Fibroblast of skin of right quadriceps (primary cell): ENCODE results near the gene TSR2.
"Not testable (repeated sequence)": the region's sequence is repeated elsewhere in the genome, so short reads cannot be mapped to it uniquely, and the experiment has no call there.

Experiments
- DNase-seq: peaks from one replicate; pipeline ENCODE4 v3.0.0-alpha.2; 2013

The TSR2 gene

DNA sequence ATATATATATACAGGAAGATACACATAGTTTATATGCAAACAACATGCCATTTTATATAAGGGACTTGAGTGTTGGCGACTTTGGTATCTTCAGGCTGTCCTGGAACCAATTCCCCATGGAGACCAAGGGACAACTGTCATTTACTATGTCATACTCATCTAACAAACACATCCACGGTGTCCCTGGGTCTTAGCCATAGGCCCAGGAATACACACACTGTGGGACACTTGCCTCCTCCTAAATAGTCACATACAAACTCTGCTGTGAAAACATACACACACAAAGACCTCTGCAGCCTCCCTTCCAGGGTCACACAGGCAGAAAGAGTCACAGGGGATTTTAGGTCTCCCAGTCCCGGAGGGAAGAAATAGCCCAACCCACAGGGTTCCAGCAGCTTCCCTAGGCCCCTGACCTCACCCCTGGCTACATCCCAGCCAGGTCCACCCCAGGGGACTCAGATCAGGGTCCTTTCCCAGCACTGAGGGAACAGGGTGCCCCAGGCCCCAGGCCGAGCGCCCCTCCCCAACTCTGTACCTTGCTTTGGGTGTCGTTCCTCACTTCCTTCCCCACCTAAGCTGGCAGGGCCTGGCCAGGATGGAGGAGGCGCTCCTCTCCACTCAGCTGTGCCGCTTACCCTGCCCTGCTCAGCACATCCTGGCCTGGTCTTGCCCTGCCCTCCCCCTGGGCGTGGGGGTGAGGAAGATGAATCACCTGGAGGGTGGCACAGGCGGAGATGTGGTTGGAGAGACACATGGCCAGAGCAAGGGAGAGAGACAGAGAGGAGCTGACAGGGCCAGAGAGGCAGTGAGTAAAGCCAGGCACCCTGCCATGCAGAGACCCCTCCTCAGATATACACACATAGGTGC is 34.0 kb downstream of the TSR2 start:
- DNase-seq = no peak

DNA sequence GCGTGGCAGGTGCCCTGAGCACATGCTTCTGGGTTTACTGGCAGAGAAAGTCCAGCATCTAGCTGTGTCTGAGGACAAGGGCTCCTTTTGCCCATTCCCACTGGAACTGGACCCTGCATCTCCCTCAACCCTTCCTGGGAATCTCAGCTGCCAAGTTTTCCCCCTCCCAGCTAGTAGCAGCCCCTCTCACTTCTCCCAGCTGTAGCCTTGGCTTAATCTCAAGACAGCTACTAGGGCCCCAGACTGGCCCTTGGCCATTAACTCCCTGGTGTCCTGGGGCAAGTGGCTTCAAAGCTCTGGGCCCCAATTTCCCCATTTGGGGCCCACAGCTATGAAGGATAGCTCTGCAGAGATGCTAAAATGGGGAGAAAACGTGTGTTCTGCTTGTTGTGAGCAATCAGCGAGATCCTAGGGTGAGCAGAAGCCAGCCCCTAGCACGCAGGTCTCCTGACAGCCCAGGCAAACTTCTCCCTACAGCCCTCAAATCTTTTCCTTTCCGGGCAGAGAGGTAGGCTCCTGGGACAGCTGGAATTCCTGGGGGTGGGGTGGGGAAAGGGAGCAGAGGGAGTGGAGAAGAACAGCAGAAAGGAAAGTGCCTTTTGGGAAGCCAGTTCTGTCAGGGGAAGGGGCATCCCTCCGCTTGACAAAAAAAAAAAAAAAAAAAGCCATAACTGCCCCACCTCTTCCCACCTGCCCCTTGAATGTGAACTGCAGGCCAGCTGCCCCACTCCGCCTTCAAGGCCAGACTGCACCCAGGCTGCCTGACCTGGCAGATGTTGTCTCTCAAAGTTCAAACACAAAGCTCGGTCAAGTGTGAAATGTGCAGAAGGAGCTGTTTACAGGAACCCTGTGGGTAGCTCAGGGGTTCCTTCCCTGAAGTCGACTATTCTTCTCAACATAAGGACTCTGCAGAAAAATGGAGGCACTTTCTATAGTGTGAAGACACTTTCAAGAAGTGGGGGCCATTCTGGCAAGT is 39.2 kb downstream of the TSR2 start:
- DNase-seq = no peak

GRCh38 chrX:54482839-54483593 is 42.8 kb downstream of the TSR2 start:
- DNase-seq = peak; percentile 9

DNA sequence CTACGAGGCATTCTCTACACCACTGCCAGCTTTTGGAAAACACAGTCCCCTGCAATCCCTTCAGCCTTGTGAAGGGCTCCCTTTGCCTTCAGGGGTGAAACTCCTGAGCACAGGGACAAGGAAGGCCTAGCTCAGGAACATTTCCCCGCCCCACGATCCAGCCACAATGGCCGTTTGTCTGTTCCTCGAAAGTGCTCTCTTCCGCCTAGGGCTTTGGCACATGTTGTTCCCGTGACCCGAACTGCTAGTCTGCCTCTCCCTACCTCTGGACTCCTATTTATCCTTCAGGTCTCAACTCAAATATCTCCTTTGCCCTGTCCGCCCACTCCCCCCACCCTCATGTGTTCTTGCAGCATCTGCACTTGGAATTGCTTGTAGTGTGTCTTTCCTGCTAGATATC is 43.7 kb downstream of the TSR2 start:
- DNase-seq = no peak

GRCh38 chrX:54484666-54485065 is 44.5 kb downstream of the TSR2 start:
- DNase-seq = no peak

DNA sequence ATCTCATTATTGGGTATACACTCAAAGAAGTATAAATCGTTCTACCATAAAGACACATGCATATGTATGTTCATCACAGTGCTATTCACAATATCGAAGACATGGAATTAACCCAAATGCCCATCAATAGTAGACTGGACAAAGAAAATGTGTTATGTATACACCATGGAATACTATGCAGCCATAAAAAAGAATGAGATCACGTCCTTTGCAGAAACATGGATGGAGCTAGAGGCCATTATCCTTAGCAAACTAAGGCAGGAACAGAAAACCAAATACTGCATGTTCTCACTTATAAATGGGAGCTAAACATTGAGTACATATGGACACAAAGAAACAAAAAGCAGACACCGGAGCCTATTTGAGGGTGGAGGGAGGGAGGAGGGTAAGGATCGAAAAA is 49.6 kb downstream of the TSR2 start:
- not testable (repeated sequence) for DNase-seq

- peak; percentile 58 for DNase-seq
Observed at GRCh38 chrX:54492340-54492739, 52.1 kb downstream of the TSR2 start.

DNA sequence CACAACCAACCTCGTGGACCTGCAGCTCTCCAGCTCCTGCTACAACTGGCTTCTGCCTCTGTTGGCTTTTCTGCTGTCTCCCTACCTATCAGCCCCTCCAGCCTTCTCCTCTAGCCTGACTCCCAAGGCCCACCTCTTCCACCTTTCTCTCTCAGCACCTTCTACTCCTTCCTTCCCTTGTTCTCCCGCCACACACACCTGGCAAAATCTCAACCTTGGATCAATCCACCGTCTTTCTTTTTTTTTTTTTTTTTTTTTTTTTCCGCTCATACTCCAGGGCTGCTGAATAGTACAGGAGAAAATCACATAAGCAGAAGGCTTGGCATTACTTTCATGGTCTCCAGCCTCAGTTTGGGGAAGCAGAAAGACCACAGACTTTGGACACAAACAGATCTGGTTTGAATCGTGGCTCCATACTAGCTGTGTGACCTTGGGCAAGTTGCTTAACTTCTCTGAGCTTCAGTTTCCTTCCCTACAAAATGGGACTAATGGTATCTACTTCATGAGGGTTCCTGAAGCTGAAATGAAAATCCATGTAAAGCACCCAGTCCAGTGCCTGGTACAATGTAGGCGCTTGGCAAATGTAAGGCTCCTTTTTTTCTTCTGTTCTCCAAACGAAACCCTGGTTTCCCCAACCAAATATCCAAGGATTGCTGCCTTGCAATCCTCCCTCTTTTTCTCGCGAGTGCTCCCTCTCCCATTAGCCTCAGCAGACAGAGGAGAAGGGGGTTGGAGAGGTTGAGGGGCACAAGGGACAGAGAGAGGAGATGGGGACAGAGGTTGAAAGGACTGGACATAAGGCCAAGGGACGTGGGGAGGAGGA is 54.2 kb downstream of the TSR2 start:
- peak; percentile 16 for DNase-seq
